ENCODE measurements around the gene SUMO2. TPM values are rescaled to one million over a fixed set of nuclear protein-coding genes. Genes with fewer than 3 reads are reported as not detected.

The SUMO2 gene
- total and polyA plus RNA-seq, 10 of the 15 experiments (the other 5 are each of a cell fraction or from before 2014, with no cell fraction given) = 163 to 803 (median 555) TPM

- TF ChIP-seq ZBTB33 (IDR thresholded peaks at IDR 0.05) (no peak), TCF7 (IDR thresholded peaks at IDR 0.05; ENCODE audit: borderline replicate concordance) (no peak), BRCA1 (IDR thresholded peaks at IDR 0.05; ENCODE audit: low read depth, low read length) (no peak), SMC3 (IDR thresholded peaks at IDR 0.05; ENCODE audit: borderline replicate concordance, low read length) (no peak), CTCF (IDR thresholded peaks at IDR 0.05 in 2 of 3, conservative IDR thresholded peaks at IDR 0.05 in 1 of 3; ENCODE audit: control insufficient read depth in 2 of 3, extremely low read depth in 1 of 3, insufficient read depth in 1 of 3, low read depth in 3 of 3, low read length in 3 of 3) (no peak)
Measured at GRCh38 chr17:75144816-75145512, 37.8 kb downstream of the SUMO2 start (continued).

GRCh38 chr17:75142236-75142971 lies 40.4 kb downstream of the SUMO2 start:
- DNase-seq (ENCODE audit: low read depth, low spot score) = no peak
- Histone ChIP-seq H3K79me2 (ENCODE audit: control insufficient read depth, insufficient read depth, low read length) (no peaks in the 10 kb centered on the region; the same call in 1 of the 2 replicates), H3K9ac (ENCODE audit: control insufficient read depth, insufficient read depth, low read length) (no peak overlapping the region), H4K20me1 (ENCODE audit: control insufficient read depth, insufficient read depth) (no peaks in the 10 kb centered on the region), H3K36me3 (ENCODE audit: control insufficient read depth in 2 of 2, insufficient read depth in 2 of 2, low read length in 1 of 2) (peaks cover 23 to 38% of the 10 kb centered on the region in 2 experiments), H3K27me3 (replicated peaks in 1 of 2; ENCODE audit: control insufficient read depth in 2 of 2, insufficient read depth in 2 of 2, low read length in 1 of 2) (no peaks in the 10 kb centered on the region), H3K9me3 (replicated peaks; ENCODE audit: control insufficient read depth, insufficient read depth, low read length) (no peaks in the 10 kb centered on the region), H3K4me3 (no peak overlapping the region), H3K27ac (ENCODE audit: control insufficient read depth, insufficient read depth) (no peak overlapping the region), H2AFZ (ENCODE audit: control insufficient read depth, low read depth, low read length) (no peak overlapping the region), H3K4me1 (ENCODE audit: control insufficient read depth, insufficient read depth, low read length) (peaks cover 9% of the 10 kb centered on the region; the same call in 1 of the 2 replicates), H3K4me2 (ENCODE audit: control insufficient read depth, insufficient read depth) (no peak overlapping the region)
- WGBS (ENCODE audit: insufficient coverage, insufficient replicate concordance, low lambda C conversion rate, missing lambda C conversion rate) = 97% methylated on average over 11 of the region's 13 CpGs
- no peak for FAIRE-seq
- intact Hi-C loops (cut with micrococcal nuclease; ENCODE audit: unreplicated experiment) = no loop called here
- ChIA-PET SMC1A (ENCODE audit: uncharacterized antibody, unreplicated experiment) (no interaction called here), CTCF (interaction anchor here (1.1 kb wide), 1 partner anchor 59 kb away, joined by 3 read pairs; no protein-coding TSS in a partner anchor), POLR2A (interaction anchor here (1.0 to 1.5 kb wide), 2 partner anchors 10 to 27 kb away, joined by 3 to 4 read pairs; partner anchors contain the start of gene NT5C), RAD21 (ENCODE audit: unreplicated experiment) (no interaction called here)
- BruUV-seq (replicated peaks) = no TSS peak
- no peak for ATAC-seq
- in situ Hi-C loops (cut with MboI) = no loop called here
- TF ChIP-seq SMARCA5 (IDR thresholded peaks at IDR 0.05) (no peak), MEF2B (IDR thresholded peaks at IDR 0.05; ENCODE audit: partially characterized antibody, poor library complexity, severe bottlenecking) (no peak), SMC3 (IDR thresholded peaks at IDR 0.05; ENCODE audit: borderline replicate concordance, low read length) (no peak), CUX1 (IDR thresholded peaks at IDR 0.05; ENCODE audit: insufficient replicate concordance, low read depth, low read length) (no peak), CHD1 (IDR thresholded peaks at IDR 0.05; ENCODE audit: low read depth, low read length) (no peak), TCF7 (IDR thresholded peaks at IDR 0.05; ENCODE audit: borderline replicate concordance) (no peak), TARDBP (IDR thresholded peaks at IDR 0.05; ENCODE audit: borderline replicate concordance) (no peak), NRF1 (conservative IDR thresholded peaks at IDR 0.05; ENCODE audit: low read depth, low read length) (no peak)
